Fibroblast of the aortic adventitia (primary cell): Measurements from ENCODE around the gene TPP1. TPM values are rescaled to one million over a fixed set of nuclear protein-coding genes. Genes with fewer than 3 reads are reported as not detected.

ENCODE experiments used
- DNase-seq: peaks from one replicate; pipeline ENCODE4 v3.0.0-alpha.2; 2010; ENCODE audit warnings: low read depth
- H3K4me3 ChIP-seq: 2 replicates; pipeline ENCODE4 v1.5.1; 2011; ENCODE audit warnings: low read depth, mild to moderate bottlenecking, control low read depth, low read length, moderate library complexity
- CTCF ChIP-seq: IDR thresholded peaks from 2 replicates; pipeline ENCODE4 v1.5.1; 2011; ENCODE audit warnings: mild to moderate bottlenecking, low read length, control low read depth, inconsistent platforms; ENCODE audit not compliant: insufficient read depth
- total RNA-seq: library from RNA; depleted of rRNA; stranded (reverse); fragments of >200 nt; gene quantifications from 2 replicates; pipeline ENCODE4 v1.2.3, GENCODE V29; 2012; ENCODE audit warnings: low replicate concordance

The TPP1 gene
- total RNA-seq, 1 donor: 60.2 TPM

- peak; percentile 95 for DNase-seq
- peak within 1 kb of the TSS; percentile 80 for H3K4me3 ChIP-seq
- peak; percentile 56 for TF ChIP-seq CTCF
Observed at GRCh38 chr11:6612213-6613041, 6.8 kb downstream of the TPP1 start, which contains the start of gene TAF10. Gene TAF10, minus strand, starts transcription at chr11:6612216. Its CDS starts 27 bp downstream, at chr11:6612189.

GRCh38 chr11:6611963-6612212 lies 7.3 kb downstream of the TPP1 start:
- no peak for TF ChIP-seq CTCF
- peak overlapping the region; percentile 80 for H3K4me3 ChIP-seq
- DNase-seq: no peak

- peak overlapping the region; percentile 80 for H3K4me3 ChIP-seq
- DNase-seq: peak; percentile 19
- TF ChIP-seq CTCF: no peak
Observed at GRCh38 chr11:6611092-6611962, 7.9 kb downstream of the TPP1 start.

- no peak for DNase-seq
- peak overlapping the region; percentile 80 for H3K4me3 ChIP-seq
- no peak for TF ChIP-seq CTCF
Observed at GRCh38 chr11:6610591-6610990, 8.6 kb downstream of the TPP1 start.

GRCh38 chr11:6609502-6610015 lies 9.7 kb downstream of the TPP1 start:
- TF ChIP-seq CTCF: no peak
- no peak overlapping the region for H3K4me3 ChIP-seq
- DNase-seq: no peak

GRCh38 chr11:6608726-6609501 lies 10.3 kb downstream of the TPP1 start:
- DNase-seq: no peak
- no peak for TF ChIP-seq CTCF
- H3K4me3 ChIP-seq: no peak overlapping the region
